Hematopoietic multipotent progenitor cell treated with erythropoietin and hydrocortisone succinate and interleukin-3 and kit ligand, for 17 days (in vitro differentiated cells): Measurements from ENCODE around the gene MICAL3.
"Not testable (repeated sequence)": the region's sequence is repeated elsewhere in the genome, so short reads cannot be mapped to it uniquely, and the experiment has no call there.

Source experiments
- DNase-seq: peaks from one replicate; pipeline ENCODE4 v3.0.0-alpha.2; 2015; ENCODE audit warnings: low spot score

MICAL3 gene

GRCh38 chr22:18029686-18030267 lies 5.4 kb upstream of the MICAL3 start:
- DNase-seq, result no peak

- DNase-seq, result no peak
Measured at GRCh38 chr22:18028817-18029527, 4.6 kb upstream of the MICAL3 start.

GRCh38 chr22:18025898-18026297 lies 1.5 kb upstream of the MICAL3 start:
- DNase-seq, result not testable (repeated sequence)

GRCh38 chr22:18024956-18025720 lies 777 bp upstream of the MICAL3 start:
- no peak for DNase-seq

- DNase-seq, result no peak
Measured at GRCh38 chr22:18023509-18024275, 669 bp downstream of the MICAL3 start.

- DNase-seq, result no peak
Measured at GRCh38 chr22:18022876-18023275, 1.5 kb downstream of the MICAL3 start.

- no peak for DNase-seq
Measured at GRCh38 chr22:18021431-18021830, 2.9 kb downstream of the MICAL3 start.

- not testable (repeated sequence) for DNase-seq
Measured at GRCh38 chr22:18020743-18021142, 3.6 kb downstream of the MICAL3 start.

- DNase-seq, result no peak
Measured at GRCh38 chr22:18013947-18014346, 10.4 kb downstream of the MICAL3 start.

GRCh38 chr22:18013436-18013835 lies 10.9 kb downstream of the MICAL3 start:
- DNase-seq, result no peak

- DNase-seq, result no peak
Measured at GRCh38 chr22:18012531-18012930, 11.8 kb downstream of the MICAL3 start.

- no peak for DNase-seq
Measured at GRCh38 chr22:18010266-18010665, 14.1 kb downstream of the MICAL3 start.

- DNase-seq, result no peak
Measured at GRCh38 chr22:18008136-18008535, 16.2 kb downstream of the MICAL3 start.

- no peak for DNase-seq
Measured at GRCh38 chr22:18005201-18005926, 19.0 kb downstream of the MICAL3 start.

GRCh38 chr22:18001894-18002315 lies 22.5 kb downstream of the MICAL3 start:
- not testable (repeated sequence) for DNase-seq

GRCh38 chr22:18001040-18001893 lies 23.1 kb downstream of the MICAL3 start:
- peak; percentile 96 for DNase-seq

- peak; percentile 37 for DNase-seq
Measured at GRCh38 chr22:18000441-18001039, 23.8 kb downstream of the MICAL3 start.

- no peak for DNase-seq
Measured at GRCh38 chr22:17999851-18000250, 24.5 kb downstream of the MICAL3 start.

- no peak for DNase-seq
Measured at GRCh38 chr22:17998913-17999312, 25.4 kb downstream of the MICAL3 start.

- DNase-seq, result no peak
Measured at GRCh38 chr22:17997456-17997855, 26.9 kb downstream of the MICAL3 start.
